Neuron (in vitro differentiated cells): Measurements from ENCODE around the gene ARCN1.
"Not testable (repeated sequence)": the region's sequence is repeated elsewhere in the genome, so short reads cannot be mapped to it uniquely, and the experiment has no call there.

Experiments used
- H2AFZ ChIP-seq: one replicate; pipeline ENCODE4 v1.6.1; 2013; ENCODE audit warnings: low read depth, mild to moderate bottlenecking, inconsistent platforms, low read length, moderate library complexity
- H3K27me3 ChIP-seq: one replicate; pipeline ENCODE4 v1.6.1; 2013; ENCODE audit warnings: low read length; ENCODE audit not compliant: insufficient read depth
- H3K36me3 ChIP-seq: one replicate; pipeline ENCODE4 v1.6.1; 2013; ENCODE audit warnings: low read length; ENCODE audit not compliant: insufficient read depth
- H3K4me1 ChIP-seq: one replicate; pipeline ENCODE4 v1.6.1; 2013; ENCODE audit warnings: low read length; ENCODE audit not compliant: insufficient read depth
- H3K4me3 ChIP-seq: 2 replicates; pipeline ENCODE4 v1.5.1; 2013; ENCODE audit warnings: mild to moderate bottlenecking, low read length, moderate library complexity
- H3K9me3 ChIP-seq: one replicate; pipeline ENCODE4 v1.6.1; 2013; ENCODE audit warnings: low read length

The ARCN1 gene

DNA sequence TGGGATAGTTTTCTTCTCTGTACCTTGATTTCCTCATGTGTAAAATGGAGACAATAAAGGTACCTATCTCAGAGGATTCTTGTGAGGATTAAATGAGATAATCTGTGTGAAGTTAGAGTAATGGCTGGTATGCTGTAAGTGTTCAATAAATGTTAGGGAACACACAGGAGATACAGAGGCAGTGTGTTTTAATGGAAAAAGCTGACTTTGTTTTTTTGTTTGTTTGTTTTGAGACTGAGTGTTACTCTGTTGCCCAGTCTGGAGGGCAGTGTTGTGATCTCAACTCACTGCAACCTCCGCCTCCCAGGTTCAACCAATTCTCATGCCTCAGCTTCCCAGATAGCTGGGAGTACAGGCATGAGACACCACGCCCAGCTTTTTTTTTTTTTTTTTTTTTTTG is 2.5 kb upstream of the ARCN1 start:
- H3K4me1 ChIP-seq: peaks cover 21% of the 10 kb centered on the region
- peaks cover 4% of the 10 kb centered on the region for H3K36me3 ChIP-seq
- H3K9me3 ChIP-seq: no peaks in the 10 kb centered on the region
- H2AFZ ChIP-seq: no peak overlapping the region
- no peak overlapping the region for H3K4me3 ChIP-seq
- no peaks in the 10 kb centered on the region for H3K27me3 ChIP-seq

DNA sequence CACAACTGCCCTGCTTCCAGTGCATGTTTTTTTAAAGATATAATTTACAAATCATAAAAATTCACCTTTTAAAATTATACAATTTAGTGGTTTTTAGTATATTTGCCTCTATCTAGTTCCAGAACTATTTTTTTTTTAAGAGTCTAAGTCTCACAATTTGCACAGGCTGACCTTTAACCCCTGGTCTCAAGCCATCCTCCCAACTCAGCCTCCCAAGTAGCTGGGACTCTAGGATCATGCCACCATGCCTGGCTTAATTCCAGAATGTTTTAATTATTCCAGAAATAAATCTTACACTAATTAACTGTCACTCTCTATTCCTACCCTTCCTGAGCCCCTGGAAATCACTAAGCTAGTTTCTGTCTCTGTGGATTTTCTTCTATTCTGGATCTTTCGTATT is 1.4 kb upstream of the ARCN1 start:
- H2AFZ ChIP-seq: no peak overlapping the region
- no peaks in the 10 kb centered on the region for H3K9me3 ChIP-seq
- H3K4me1 ChIP-seq: peaks cover 15% of the 10 kb centered on the region
- no peak overlapping the region for H3K4me3 ChIP-seq
- H3K36me3 ChIP-seq: peaks cover 4% of the 10 kb centered on the region
- no peaks in the 10 kb centered on the region for H3K27me3 ChIP-seq

DNA sequence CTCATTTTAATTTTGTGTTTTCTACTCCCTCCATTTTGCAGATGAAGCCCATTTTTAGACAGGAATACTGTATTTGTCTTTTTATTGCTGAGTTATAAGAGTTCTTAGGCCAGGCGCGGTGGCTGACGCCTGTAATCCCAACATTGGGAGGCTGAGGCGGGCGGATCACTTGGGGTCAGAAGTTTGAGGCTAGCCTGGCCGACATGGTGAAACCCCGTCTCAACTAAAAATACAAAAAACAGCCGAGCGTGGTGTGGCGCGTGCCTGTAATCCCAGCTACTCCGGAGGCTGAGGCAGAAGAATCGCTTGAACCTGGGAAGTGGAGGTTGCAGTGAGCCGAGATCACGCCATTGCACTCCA is 528 bp upstream of the ARCN1 start:
- H3K27me3 ChIP-seq, H3K9me3 ChIP-seq, H3K36me3 ChIP-seq: not testable (repeated sequence)
- H2AFZ ChIP-seq: peak overlapping the region; percentile 20
- peak overlapping the region; percentile 78 for H3K4me3 ChIP-seq
- H3K4me1 ChIP-seq: peaks cover 15% of the 10 kb centered on the region

DNA sequence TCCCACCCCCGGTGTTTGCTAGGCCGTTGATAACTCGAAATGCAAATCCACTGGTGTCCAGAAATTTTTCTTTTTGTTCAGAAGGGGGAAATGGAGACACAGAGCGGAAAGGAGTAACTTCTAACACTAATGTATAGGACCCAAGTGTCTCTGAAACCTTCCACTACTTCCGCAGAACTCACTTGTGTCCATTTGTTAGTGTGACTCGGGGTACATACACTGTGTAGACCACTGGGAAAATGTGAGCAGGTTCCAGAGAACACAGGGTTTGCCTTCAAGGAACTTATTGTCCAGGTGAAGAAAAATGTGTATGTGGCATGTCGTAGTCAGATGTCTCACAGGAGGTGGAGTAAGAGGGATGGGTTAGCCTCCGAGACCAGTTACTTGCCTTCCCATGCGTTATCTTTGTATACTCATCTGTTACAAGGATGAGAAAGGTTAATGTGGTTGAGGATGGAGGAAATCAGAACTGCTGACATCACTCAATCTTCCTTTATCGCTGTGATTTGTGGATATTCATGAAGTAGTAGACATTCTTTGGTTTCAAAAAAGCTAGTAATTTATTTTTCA is 857 bp downstream of the ARCN1 start:
- H2AFZ ChIP-seq: peak overlapping the region; percentile 20
- no peaks in the 10 kb centered on the region for H3K9me3 ChIP-seq
- H3K36me3 ChIP-seq: peaks cover 4% of the 10 kb centered on the region
- peaks cover 15% of the 10 kb centered on the region for H3K4me1 ChIP-seq
- H3K4me3 ChIP-seq: peak overlapping the region; percentile 78
- H3K27me3 ChIP-seq: no peaks in the 10 kb centered on the region

DNA sequence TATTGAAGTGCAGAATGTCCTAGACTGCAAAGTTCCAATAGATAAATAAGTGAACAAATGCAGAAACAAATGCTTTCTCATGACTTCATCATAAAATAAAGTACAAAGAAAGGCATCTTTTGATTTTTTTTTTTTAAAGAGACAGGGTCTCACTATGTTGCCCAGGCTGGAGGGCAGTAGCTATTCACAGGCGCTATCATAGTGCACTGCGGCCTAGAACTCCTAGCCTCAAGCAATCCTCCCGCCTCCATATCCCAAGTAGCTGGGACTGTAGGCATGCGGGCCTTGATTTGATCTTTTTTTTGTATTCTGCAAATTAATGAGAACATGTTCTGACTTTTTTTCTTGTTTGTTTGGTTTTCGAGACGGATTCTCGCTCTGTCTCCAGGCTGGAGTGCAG is 2.4 kb downstream of the ARCN1 start:
- Histone ChIP-seq H2AFZ (no peak overlapping the region), H3K27me3 (no peaks in the 10 kb centered on the region), H3K4me1 (peaks cover 15% of the 10 kb centered on the region), H3K36me3 (peaks cover 4% of the 10 kb centered on the region), H3K9me3 (no peaks in the 10 kb centered on the region), H3K4me3 (no peak overlapping the region)

DNA sequence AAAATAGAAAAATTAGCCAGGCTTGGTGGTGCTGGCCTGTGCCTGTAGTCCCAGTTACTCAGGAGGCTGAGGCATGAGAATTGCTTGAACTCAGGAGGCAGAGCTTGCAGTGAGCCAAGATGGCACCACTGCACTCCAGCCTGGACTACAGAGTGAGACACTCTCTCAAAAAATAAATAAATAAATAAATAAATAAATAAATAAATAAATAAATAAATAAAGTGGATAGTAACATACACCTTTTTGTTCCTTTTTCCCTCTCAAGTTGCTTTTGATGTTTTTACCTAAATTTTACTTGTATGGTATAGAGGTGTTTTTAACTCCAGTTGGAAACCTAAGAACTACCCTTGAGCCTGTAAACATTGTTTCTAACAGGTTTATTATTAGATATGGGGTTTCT is 5.8 kb downstream of the ARCN1 start:
- peaks cover 14% of the 10 kb centered on the region for H3K4me1 ChIP-seq
- H2AFZ ChIP-seq, H3K9me3 ChIP-seq, H3K4me3 ChIP-seq, H3K27me3 ChIP-seq: not testable (repeated sequence)
- H3K36me3 ChIP-seq: peaks cover 23% of the 10 kb centered on the region

DNA sequence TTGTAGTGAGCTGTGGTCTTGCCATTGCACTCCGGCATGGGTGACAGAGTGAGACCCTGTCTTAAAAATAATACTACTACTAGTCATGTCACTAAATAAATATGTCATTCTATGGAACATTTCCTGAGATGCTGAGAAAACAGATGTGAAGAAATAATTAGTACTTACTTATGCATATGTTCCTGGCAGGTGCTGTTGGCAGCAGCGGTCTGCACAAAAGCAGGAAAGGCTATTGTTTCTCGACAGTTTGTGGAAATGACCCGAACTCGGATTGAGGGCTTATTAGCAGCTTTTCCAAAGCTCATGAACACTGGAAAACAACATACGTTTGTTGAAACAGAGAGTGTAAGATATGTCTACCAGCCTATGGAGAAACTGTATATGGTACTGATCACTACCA is 8.8 kb downstream of the ARCN1 start:
- Histone ChIP-seq H3K9me3 (no peaks in the 10 kb centered on the region), H3K4me3 (no peak overlapping the region)

DNA sequence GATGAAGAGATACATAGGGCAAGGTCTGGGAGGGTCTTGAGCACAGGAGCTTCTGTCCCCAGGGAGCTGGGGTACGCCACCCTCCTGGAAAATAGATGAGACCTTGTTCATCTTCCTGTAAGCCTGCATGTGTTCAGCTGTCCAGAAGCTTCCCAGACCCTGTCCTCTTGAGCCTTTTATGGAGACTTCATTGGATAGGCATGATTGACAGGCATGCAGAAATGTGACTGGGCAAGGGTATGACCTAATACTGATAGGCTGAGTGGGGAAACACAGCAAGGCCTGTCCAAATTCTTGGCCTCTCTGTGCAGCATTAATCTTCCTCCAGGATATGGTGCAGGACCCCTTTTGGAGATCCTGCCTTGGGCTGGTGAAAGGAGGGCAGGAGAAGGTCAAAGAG is 15.7 kb downstream of the ARCN1 start:
- Histone ChIP-seq H2AFZ (no peak overlapping the region), H3K4me1 (no peaks in the 10 kb centered on the region), H3K36me3 (peaks cover 84% of the 10 kb centered on the region), H3K9me3 (no peaks in the 10 kb centered on the region), H3K27me3 (no peaks in the 10 kb centered on the region), H3K4me3 (no peak overlapping the region)

More for the DNA sequence above, 8.8 kb downstream of the ARCN1 start:
- H3K36me3 ChIP-seq: peaks cover 49% of the 10 kb centered on the region
- no peaks in the 10 kb centered on the region for H3K27me3 ChIP-seq
- no peaks in the 10 kb centered on the region for H3K4me1 ChIP-seq
- H2AFZ ChIP-seq: no peak overlapping the region

DNA sequence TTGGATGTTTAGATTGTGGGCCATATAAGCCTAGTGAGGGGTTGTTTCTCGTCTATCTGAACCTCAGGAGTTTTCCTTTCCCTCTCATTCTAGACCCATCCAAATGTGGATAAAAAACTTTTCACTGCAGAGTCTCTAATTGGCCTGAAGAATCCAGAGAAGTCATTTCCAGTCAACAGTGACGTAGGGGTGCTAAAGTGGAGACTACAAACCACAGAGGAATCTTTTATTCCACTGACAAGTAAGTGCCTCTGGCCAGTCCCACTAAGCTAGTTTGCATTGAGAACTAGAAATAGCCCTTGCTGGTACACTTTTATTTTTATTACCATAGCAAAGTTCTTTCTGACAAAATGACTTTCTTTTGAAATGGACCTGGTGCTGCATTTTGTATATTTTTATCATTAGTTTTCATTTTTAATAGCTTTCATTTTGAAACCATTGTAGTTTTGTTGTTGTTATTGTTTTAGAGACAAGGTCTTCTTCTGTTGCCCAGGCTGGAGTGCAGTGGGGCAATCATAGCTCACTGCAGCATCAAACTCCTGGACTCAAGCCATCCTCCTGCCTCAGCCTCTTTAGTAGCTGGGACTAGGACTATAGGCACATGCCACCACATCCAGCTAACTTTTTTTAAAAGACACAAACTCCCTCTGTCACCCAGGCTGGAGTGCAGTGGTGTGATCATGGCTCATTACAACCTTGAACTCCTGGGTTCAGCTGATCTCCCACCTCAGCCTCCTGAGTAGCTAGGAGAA is 20.6 kb downstream of the ARCN1 start:
- no peaks in the 10 kb centered on the region for H3K27me3 ChIP-seq
- H3K4me3 ChIP-seq: no peak overlapping the region
- no peak overlapping the region for H2AFZ ChIP-seq
- H3K4me1 ChIP-seq: peaks cover 2% of the 10 kb centered on the region
- H3K9me3 ChIP-seq: no peaks in the 10 kb centered on the region
- H3K36me3 ChIP-seq: peaks cover 79% of the 10 kb centered on the region

DNA sequence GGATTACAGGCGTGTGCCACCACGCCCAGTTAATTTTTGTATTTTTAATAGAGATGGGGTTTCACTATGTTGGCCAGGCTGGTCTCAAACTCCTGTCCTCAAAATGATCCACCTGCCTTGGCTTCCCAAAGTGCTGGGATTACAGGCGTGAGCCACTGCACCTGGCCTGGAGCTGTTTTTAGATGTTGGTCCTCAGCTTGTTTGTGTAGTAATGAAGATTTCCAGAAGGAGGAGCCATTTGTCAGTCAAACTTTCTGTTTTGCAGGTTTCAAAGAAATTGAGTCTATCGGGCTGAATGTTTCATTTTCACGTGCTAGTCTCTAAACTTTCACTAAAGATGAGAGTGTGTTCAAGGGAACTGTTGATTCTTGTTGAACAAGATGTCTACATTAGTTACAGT is 22.8 kb downstream of the ARCN1 start:
- peaks cover 77% of the 10 kb centered on the region for H3K36me3 ChIP-seq
- H3K4me1 ChIP-seq, H3K4me3 ChIP-seq, H3K9me3 ChIP-seq, H3K27me3 ChIP-seq, H2AFZ ChIP-seq: not testable (repeated sequence)

DNA sequence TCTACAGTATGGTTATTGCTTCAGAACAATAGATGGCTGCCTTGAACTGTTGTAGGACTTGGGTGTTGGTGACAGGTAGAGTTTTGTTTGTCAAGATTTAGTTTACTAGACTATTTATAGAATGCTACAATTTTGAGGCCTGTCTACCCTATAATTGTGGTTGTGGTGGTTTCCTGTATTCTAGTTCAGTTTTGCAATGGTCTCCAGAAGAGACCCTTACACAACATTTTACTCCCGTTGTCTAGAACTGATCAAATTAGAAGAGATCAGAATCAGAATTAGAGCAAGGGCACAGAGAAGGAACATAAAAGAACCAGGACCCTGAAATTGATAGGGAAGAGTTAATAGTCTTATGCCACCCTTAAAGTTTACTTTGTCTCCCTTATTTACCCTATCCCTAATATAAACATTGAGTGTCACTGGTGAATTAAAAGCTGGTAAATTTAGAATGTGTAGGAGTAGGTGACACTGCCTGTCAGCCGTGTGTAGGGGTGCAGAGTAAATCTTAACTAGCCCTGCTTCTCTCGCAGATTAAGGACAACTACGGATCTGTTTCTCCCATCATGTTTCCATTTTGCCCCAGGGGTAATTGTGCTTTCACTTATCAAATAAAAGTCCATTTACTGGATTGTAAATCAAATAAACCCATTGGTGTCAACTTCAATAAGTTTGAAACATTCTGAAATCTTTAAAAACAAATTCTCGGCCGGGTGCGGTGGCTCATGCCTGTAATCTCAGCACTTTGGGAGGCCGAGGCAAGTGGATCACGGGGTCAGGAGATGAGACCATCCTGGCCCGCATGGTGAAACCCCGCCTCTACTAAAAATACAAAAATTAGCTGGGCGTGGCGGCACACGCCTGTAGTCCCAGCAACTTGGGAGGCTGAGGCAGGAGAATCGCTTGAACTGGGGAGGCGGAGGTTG is 24.3 kb downstream of the ARCN1 start:
- Histone ChIP-seq H3K9me3 (no peaks in the 10 kb centered on the region), H3K4me3 (no peak overlapping the region), H2AFZ (no peak overlapping the region), H3K27me3 (no peaks in the 10 kb centered on the region), H3K4me1 (peaks cover 2% of the 10 kb centered on the region), H3K36me3 (peaks cover 74% of the 10 kb centered on the region)

DNA sequence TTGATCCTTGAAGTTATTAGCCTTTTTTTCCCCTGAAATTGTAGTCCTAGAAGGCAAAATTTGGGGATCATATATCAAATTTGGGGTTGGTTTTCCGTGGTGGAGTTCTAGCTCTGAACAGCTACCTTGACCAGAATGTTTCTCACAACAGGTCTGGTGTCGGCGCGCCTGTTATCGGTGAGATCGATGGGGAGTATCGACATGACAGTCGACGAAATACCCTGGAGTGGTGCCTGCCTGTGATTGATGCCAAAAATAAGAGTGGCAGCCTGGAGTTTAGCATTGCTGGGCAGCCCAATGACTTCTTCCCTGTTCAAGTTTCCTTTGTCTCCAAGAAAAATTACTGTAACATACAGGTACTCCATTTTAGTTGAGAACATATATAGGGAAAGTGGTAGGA is 25.3 kb downstream of the ARCN1 start:
- Histone ChIP-seq H2AFZ (no peak overlapping the region), H3K36me3 (peaks cover 78% of the 10 kb centered on the region)

DNA sequence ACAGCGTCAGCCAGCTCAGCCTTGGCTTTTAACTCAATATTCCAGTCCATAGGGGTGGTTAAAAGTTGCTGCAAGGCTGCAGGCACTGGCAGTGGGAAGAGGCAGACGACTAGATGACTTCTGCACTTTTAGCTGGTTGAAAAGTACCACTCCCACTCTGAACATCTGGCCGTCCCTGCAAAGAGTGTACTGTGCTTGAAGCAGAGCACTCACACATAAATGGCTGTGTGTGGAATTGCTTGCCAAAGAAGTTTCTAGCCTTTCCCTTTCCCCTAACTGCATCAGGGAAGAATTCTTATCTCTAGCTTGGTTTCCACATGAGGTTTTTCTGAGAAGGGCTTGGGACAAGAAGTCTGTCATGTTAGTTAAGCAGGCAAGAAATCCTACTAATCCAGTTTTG is 30.1 kb downstream of the ARCN1 start:
- Histone ChIP-seq H2AFZ (no peak overlapping the region), H3K9me3 (no peaks in the 10 kb centered on the region), H3K27me3 (no peaks in the 10 kb centered on the region), H3K36me3 (peaks cover 49% of the 10 kb centered on the region), H3K4me1 (peaks cover 26% of the 10 kb centered on the region), H3K4me3 (no peak overlapping the region)

More for the DNA sequence above, 25.3 kb downstream of the ARCN1 start:
- Histone ChIP-seq H3K27me3 (no peaks in the 10 kb centered on the region), H3K4me3 (no peak overlapping the region), H3K4me1 (peaks cover 2% of the 10 kb centered on the region), H3K9me3 (no peaks in the 10 kb centered on the region)
